Activated CD4-positive, alpha-beta T cell treated with anti-CD3 and anti-CD28 coated beads for 24 hours (primary cell): ENCODE data around the gene BAHCC1.
"Not testable (repeated sequence)": the region's sequence is repeated elsewhere in the genome, so short reads cannot be mapped to it uniquely, and the experiment has no call there.

Source experiments
- DNase-seq, 2 donors: peaks; one replicate each; pipeline ENCODE4 v3.0.0-alpha.2; 2020; ENCODE audit warnings: low read depth in 2 of 2

Gene BAHCC1

GRCh38 chr17:81413497-81414135 is 18.4 kb downstream of the BAHCC1 start:
- no peak for DNase-seq

GRCh38 chr17:81414756-81415516 is 19.7 kb downstream of the BAHCC1 start:
- DNase-seq: no peak

GRCh38 chr17:81415681-81416080 is 20.4 kb downstream of the BAHCC1 start:
- DNase-seq: no peak

GRCh38 chr17:81416612-81417011 is 21.4 kb downstream of the BAHCC1 start:
- DNase-seq: no peak

GRCh38 chr17:81417049-81417878 is 22.0 kb downstream of the BAHCC1 start:
- DNase-seq: no peak

GRCh38 chr17:81417879-81418709 is 22.8 kb downstream of the BAHCC1 start:
- DNase-seq: no peak

- no peak for DNase-seq
Measured at GRCh38 chr17:81418710-81419318, 23.6 kb downstream of the BAHCC1 start.

- DNase-seq: no peak
Measured at GRCh38 chr17:81419319-81419885, 24.1 kb downstream of the BAHCC1 start.

GRCh38 chr17:81419886-81420768 is 24.9 kb downstream of the BAHCC1 start:
- no peak for DNase-seq

GRCh38 chr17:81420769-81421462 is 25.7 kb downstream of the BAHCC1 start:
- DNase-seq: no peak

- no peak for DNase-seq
Measured at GRCh38 chr17:81422776-81423697, 27.8 kb downstream of the BAHCC1 start.

GRCh38 chr17:81423698-81424071 is 28.4 kb downstream of the BAHCC1 start:
- DNase-seq: no peak

- DNase-seq: no peak
Measured at GRCh38 chr17:81424151-81425017, 29.1 kb downstream of the BAHCC1 start.

- not testable (repeated sequence) for DNase-seq
Measured at GRCh38 chr17:81425041-81425440, 29.8 kb downstream of the BAHCC1 start.

GRCh38 chr17:81425716-81426392 is 30.6 kb downstream of the BAHCC1 start:
- DNase-seq: not testable (repeated sequence)

GRCh38 chr17:81426393-81427172 is 31.3 kb downstream of the BAHCC1 start:
- no peak for DNase-seq
